ENCODE results near the gene GDPD2.

The GDPD2 gene

DNA sequence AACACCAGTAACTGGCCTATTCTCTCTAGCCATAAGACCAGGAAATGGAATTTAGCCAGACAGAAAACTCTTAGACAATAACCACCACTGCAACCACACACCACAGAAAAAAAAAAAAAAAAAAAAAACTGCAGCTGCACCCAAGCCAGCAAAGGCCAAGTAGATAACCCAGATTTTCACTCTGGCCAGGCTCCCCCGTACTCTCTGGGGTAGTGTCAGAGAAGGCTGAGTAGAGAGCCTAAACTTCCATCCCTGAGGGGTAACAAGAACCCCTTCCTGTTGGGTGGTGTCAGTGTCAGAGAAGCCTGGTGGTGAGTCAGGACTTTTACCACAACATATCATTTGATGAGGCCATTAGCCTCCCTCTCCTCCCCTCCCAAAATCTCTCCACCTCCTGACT is 15.9 kb downstream of the GDPD2 start:
- no peak for DNase-seq

DNA sequence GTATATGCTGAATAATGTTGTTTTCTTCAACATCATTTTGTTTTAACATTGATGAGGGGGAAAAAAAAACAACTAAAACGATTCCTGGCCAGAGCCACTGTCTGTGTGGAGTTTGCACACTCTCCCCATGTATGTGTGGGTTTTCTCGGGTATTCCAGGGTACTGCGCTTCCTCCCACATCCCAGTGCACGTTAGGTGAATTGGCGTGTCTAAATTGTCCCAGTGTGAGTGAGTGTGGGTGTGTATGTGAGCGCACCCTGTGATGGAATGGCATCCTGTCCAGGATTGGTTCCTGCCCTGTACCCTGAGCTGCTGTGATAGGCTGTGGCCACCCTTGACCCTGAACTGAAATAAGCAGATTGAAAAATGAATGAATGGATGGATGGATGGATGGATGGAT is 19.1 kb downstream of the GDPD2 start:
- no peak for DNase-seq

DNA sequence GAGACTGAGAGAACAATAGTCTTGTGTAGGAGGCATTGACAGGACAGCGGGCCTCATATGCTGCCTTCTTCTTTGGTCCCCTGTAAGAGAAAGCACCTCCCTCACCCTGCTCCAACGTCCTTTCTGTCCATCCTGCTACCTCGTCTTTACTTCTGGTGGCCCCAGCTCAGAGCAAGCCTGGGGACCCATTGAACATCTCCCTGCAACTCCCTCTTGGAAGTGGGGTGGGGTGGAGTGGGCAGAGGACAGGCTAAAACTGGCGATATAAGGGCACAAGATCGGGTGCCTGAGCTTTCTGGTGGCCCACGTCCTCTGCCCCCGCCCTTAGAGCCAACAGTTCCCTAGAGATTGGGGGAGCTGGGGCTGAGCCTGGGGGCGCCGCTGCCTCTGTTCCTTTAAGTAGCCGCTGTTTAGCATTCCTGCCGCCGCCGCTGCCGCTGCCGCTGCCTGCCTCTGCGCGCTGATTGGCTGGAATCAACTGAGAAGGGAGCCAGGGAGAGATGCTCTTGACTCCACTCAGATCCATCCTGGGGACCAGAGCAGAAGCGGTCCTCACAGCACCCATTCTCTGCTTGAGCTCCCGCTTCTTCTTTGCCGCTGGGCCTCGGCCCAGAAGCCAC is 21.3 kb downstream of the GDPD2 start, which contains the start of gene DLG3:
TSS of gene DLG3 (plus strand) at position 510 of the 620 bp plus-strand sequence. CDS start 367 bp downstream, outside the sequence.
- no peak for DNase-seq

GRCh38 chrX:70444946-70445656 is 22.0 kb downstream of the GDPD2 start:
- DNase-seq, result no peak

DNA sequence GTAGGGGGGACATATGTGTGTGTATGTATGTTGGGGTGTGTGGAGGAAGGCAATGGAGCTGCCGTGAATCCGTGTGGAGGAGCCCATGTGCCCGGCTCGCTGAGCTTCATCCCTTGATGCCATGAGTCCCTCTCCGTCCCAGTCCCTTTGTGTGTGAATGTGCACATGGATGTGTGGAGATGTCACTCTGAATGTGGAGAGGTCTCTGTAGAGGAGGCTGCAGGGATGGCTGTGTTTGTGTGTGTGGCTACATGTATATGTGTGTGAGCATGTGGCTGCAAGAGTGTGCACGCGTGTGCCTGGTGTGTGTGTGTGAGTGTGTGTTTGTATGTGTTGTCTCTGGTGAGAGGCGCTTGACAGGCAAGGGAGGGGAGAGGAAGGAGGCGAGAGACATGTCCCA is 22.8 kb downstream of the GDPD2 start:
- DNase-seq, result no peak

DNA sequence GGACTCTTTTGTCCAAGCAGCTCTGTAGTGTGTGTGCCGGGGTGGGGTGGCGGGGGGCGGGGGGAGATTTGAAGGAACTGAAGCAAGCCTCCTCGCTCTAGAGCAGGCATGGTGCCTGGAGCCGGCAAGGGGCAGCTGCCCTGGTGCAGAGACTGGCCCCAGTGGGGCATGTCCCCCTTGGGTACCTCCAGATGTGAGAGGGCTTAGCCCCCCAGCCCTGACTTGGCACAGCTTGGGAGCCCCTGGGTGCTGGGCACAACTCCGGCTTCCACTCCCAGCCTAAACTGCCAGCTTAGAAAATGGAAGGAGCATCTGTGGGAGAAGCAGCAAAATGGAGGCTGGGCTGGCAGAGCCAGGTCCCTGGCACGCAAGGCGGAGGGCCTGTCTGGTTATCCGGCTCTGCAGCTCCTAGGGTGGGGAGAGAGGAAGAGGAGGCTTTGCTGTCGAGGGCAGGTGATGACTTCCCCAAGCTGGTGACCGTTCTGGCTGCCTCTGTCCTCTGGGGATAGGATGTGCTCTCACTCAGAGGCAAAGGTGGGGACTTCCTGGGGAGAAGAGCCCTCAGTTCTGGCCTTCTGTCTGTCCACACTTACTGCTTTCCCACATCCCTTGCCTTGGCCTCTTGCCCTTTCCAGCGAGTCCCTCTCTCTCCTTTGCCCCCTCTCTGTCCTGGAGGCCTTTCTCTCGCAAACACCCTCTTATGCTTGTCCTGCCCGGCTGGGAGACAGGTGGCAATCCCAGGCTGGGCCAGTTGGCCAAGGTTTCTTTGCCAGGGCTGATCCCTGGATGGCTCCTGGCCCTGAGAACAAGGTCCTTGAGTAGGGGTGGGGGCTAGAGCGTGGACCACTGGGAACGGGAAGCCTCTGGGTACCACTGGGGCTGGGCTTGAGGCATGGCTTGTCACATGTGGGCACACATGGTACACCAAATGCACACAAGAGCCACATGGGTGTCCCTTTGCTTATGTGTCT is 23.6 kb downstream of the GDPD2 start:
- no peak for DNase-seq

DNA sequence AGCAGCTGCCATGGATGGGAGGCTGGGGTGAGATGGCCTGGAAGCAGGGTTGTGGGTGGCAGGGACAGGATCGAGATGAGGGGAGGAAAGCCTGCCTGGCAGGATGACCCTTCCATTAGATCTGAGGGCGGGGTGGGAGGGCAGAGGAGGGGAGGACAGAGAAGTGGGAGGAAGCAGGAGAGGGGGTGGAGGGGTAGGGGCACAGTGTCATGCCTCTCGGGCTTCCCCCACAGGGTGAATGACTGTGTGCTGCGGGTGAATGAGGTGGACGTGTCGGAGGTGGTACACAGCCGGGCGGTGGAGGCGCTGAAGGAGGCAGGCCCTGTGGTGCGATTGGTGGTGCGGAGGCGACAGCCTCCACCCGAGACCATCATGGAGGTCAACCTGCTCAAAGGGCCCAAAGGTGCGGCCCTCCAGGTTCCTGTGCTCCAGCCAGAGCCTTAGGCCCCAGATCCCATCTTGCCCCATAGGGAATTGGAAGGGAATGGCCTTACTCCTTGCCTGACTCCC is 26.4 kb downstream of the GDPD2 start:
- no peak for DNase-seq

GRCh38 chrX:70452143-70452733 is 29.1 kb downstream of the GDPD2 start:
- DNase-seq, result peak; percentile 48 to 49

GRCh38 chrX:70453024-70453618 is 30.0 kb downstream of the GDPD2 start:
- no peak for DNase-seq

DNA sequence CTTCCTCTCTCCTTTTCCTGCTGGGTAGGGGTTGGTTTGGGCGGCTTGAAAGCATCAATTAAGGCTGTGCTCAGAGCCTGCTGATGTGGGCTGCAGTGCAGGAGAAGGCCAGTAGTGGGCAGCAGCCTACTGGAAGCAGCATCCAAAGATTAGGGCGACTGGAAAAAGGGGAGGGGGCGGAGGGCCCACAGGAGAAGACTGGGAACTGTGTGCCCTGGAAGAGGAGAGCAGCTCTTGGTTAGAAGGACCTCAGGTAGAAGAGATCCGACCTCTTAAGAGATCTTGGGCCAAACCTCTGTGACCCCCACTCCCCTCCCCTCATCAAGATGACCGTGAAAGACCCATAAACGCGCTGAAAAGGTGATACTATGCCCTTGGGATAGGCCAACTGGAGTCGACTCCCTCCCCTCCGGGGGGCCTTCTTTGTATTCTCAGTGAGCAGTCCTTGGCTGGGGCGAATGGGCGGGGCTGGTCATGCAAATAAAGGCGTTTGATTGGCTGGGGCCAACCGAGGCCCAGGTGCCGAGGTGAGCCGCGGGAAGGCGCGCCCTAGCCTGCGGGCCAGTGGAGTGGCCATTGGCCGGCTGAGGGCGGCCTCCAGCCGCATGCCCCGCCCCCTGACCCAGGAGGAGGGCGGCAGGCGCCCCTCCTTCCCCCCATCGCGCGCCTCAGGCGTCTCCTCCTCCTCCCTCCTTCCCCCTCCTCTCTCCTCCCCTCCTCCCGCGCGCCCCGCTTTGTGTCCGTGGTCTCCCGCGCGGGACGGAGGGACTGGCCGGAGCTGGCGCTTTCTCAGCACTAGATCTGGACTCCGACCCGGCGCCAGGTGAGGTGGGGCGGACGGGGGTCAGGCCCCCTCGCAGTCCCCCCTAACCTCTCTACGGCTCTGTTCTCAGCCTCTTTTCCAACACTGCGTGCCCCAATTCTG is 31.6 kb downstream of the GDPD2 start:
- DNase-seq, result peak; percentile 55 to 56

- no peak for DNase-seq
Observed at GRCh38 chrX:70455366-70456202, 32.5 kb downstream of the GDPD2 start.

DNA sequence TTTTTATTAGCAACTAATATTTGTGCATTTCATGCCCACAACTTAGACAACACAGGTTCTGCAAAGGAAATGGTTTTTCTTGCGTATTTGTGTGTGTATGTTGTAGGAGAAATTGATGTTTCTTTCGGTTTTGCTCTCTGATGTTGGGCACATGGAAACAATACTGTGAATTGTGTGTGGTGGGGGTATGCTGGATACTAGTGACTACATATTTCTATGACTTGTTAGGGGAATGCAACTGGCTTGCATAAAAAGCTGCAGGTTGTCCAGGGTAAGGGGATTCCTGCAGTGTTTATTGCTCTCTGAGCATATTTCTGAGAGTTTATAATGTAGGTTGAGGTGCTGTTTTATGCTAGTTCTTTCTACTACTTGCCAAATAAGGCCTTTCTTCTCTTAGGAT is 33.1 kb downstream of the GDPD2 start:
- no peak for DNase-seq

- no peak for DNase-seq
Observed at GRCh38 chrX:70461026-70461425, 37.9 kb downstream of the GDPD2 start.

GRCh38 chrX:70464051-70464450 is 40.9 kb downstream of the GDPD2 start:
- no peak for DNase-seq

DNA sequence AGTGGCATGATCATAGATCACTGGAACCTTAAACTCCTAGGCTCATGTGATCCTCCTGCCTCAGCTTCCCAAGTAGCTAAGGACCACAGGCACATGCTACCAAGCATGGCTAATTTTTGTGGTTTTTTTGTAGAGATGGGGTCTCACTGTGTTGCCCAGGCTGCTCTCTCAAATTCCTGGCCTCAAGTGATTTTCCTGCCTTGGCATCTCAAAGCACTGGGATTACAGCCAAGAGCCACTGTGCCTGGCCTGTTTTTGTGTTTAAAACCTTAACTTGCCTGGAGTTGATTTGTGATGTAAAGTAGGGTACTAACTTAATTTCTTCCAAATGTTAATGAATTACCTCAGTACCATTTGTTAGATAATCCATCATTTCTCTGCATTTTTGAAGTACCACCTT is 43.9 kb downstream of the GDPD2 start:
- no peak for DNase-seq

- DNase-seq, result no peak
Observed at GRCh38 chrX:70468709-70469108, 45.6 kb downstream of the GDPD2 start.

DNA sequence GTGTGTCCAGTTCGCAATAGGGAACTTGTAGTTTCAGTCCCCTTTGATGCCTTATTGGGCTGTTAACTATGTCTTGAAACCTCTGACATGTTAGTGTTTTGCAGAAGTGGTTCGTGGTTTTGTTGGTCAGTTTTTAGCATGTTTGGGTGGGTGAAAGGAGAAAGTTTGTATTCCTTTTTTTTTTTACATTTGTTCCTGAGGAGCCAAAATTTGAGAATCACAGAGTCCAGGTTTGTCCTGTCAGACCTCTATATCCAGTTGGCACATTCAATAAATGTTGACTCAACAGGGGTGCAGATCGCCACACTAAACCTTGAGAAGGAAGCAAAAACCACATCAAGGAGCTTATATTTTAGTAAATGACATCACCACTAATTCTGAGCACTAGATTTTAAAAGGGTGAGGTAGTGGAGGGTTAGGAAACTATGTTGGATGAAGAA is 47.8 kb downstream of the GDPD2 start:
- DNase-seq, result no peak

DNA sequence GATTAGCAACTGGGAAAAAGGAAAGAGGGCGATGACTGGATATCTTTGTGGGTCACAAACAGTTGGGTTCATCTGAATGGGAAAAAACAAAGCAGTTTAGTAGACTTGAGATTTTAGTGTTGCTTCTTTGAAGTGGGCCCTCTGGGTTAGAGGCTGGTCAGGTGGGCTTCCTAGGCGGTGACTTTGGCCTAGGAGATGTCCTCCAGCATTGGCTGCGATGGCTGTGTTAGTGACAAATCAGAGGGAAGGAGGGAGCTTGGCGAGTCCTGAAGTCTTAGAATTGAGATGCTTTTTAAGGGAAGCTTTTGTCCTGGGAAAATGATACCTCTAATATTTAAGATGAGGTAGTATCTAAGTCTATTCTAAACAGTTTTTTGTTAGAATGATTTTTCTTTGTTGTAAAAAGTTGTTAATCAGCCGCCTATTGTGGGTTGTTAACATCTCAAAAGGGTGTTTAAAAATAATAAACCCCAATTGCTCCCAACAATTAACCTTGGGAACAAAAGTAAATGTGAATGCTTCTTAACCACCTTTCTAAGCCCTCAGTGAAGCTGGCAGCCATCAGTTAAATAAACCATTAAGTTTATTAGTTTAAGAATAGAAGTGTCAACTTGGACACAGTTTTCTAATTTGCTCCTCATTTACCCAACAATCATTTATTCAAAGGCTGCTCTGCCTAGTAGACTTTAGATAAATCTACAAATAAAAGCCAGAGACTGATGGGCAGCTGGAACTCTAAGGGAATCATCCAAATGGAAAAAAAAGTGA is 53.2 kb downstream of the GDPD2 start:
- no peak for DNase-seq

GRCh38 chrX:70476934-70477733 is 54.0 kb downstream of the GDPD2 start:
- DNase-seq, result no peak

All from stimulated activated CD4-positive, alpha-beta T cell treated with anti-CD3 and anti-CD28 coated beads, Interleukin-2, amount 100 ng/mL, for 48 hours (primary cell).